CD14-positive monocyte (primary cell): Measurements from ENCODE around the gene CFAP74. TPM values are rescaled to one million over a fixed set of nuclear protein-coding genes. Genes with fewer than 3 reads are reported as not detected.

Experiments
- DNase-seq, 3 donors: peaks; one replicate each; pipeline ENCODE4 v3.0.0-alpha.2; 2011 to 2022
- H2AFZ ChIP-seq: 2 replicates; pipeline ENCODE4 v1.6.0; 2012; ENCODE audit warnings: mild to moderate bottlenecking, low read depth, low read length, inconsistent platforms; ENCODE audit not compliant: insufficient read depth, poor library complexity, severe bottlenecking
- H3K27ac ChIP-seq, 2 donors: 1 replicate in 1 of 2; 2 replicates in 1 of 2; pipeline ENCODE4 v1.5.1; 2012 to 2013; ENCODE audit warnings: low read length in 2 of 2, control low read depth in 1 of 2, inconsistent platforms in 1 of 2, low read depth in 1 of 2, mild to moderate bottlenecking in 1 of 2
- H3K27me3 ChIP-seq, 2 donors: one replicate each; pipeline versions ENCODE4 v1.6.0 to v1.6.1; 2011 to 2013; ENCODE audit warnings: low read length in 2 of 2; ENCODE audit not compliant: control insufficient read depth in 2 of 2, insufficient read depth in 2 of 2
- H3K36me3 ChIP-seq, 2 donors: replicated peaks in 1 of 2; 1 replicate in 1 of 2; 2 replicates in 1 of 2; pipeline versions ENCODE4 v1.5.1 to v1.6.1; 2012 to 2013; ENCODE audit warnings: low read length in 2 of 2, control low read depth in 1 of 2, inconsistent platforms in 1 of 2, mild to moderate bottlenecking in 1 of 2; ENCODE audit not compliant: insufficient read depth in 2 of 2, control insufficient read depth in 1 of 2
- H3K4me1 ChIP-seq, 2 donors: 1 replicate in 1 of 2; 2 replicates in 1 of 2; pipeline versions ENCODE4 v1.5.1 to v1.6.1; 2012 to 2013; ENCODE audit warnings: low read length in 2 of 2, control low read depth in 1 of 2, inconsistent platforms in 1 of 2, mild to moderate bottlenecking in 1 of 2, moderate library complexity in 1 of 2; ENCODE audit not compliant: insufficient read depth in 2 of 2, control insufficient read depth in 1 of 2
- H3K4me2 ChIP-seq: replicated peaks from 2 replicates; pipeline ENCODE3; 2012; ENCODE audit warnings: low read length, moderate library complexity, mild to moderate bottlenecking; ENCODE audit not compliant: poor library complexity, severe bottlenecking; ENCODE audit errors: extremely low read depth
- H3K4me3 ChIP-seq, 3 experiments: fragments of 200-600 bp in 1 of 3; sonication (generic) in 1 of 3; replicated peaks in 1 of 3; 1 replicate in 2 of 3; 2 replicates in 1 of 3; pipeline ENCODE4 v1.5.1; 2011 to 2013; ENCODE audit warnings: low read length in 3 of 3, mild to moderate bottlenecking in 3 of 3, control low read depth in 2 of 3, low read depth in 2 of 3, inconsistent platforms in 1 of 3, moderate library complexity in 1 of 3
- H3K79me2 ChIP-seq: 2 replicates; pipeline ENCODE4 v1.6.0; 2012; ENCODE audit warnings: mild to moderate bottlenecking, control low read depth, inconsistent platforms, low read length, moderate library complexity; ENCODE audit not compliant: insufficient read depth
- H3K9ac ChIP-seq: 2 replicates; pipeline ENCODE4 v1.6.0; 2017; ENCODE audit warnings: low read length, mild to moderate bottlenecking; ENCODE audit not compliant: insufficient read depth, poor library complexity, severe bottlenecking
- H3K9me3 ChIP-seq, 2 donors: replicated peaks in 1 of 2; 1 replicate in 1 of 2; 2 replicates in 1 of 2; pipeline versions ENCODE4 v1.5.1 to v1.6.1; 2012 to 2013; ENCODE audit warnings: low read length in 2 of 2, control low read depth in 1 of 2; ENCODE audit not compliant: control insufficient read depth in 1 of 2, insufficient read depth in 1 of 2
- H4K20me1 ChIP-seq: 2 replicates; pipeline ENCODE4 v1.6.0; 2012; ENCODE audit warnings: mild to moderate bottlenecking, low read length, control low read depth, moderate library complexity; ENCODE audit not compliant: insufficient read depth
- H3K27ac Mint-ChIP-seq, 7 donors: one replicate each; pipeline ENCODE4 v1.8.0; 2020; ENCODE audit warnings: mild to moderate bottlenecking in 7 of 7, mixed read lengths in 7 of 7, moderate library complexity in 6 of 7, inconsistent platforms in 2 of 7
- H3K27me3 Mint-ChIP-seq, 3 donors: one replicate each; pipeline ENCODE4 v1.8.0; 2021 to 2022; ENCODE audit warnings: low read depth in 3 of 3, mild to moderate bottlenecking in 3 of 3, mixed read lengths in 3 of 3, moderate library complexity in 3 of 3, inconsistent platforms in 1 of 3
- H3K36me3 Mint-ChIP-seq, 2 donors: one replicate each; pipeline ENCODE4 v1.8.0; 2020; ENCODE audit warnings: mixed read lengths in 2 of 2, inconsistent platforms in 1 of 2, mild to moderate bottlenecking in 1 of 2
- H3K4me1 Mint-ChIP-seq: one replicate; pipeline ENCODE4 v1.8.0; 2020; ENCODE audit warnings: mild to moderate bottlenecking, mixed read lengths
- H3K4me3 Mint-ChIP-seq, 2 donors: one replicate each; pipeline ENCODE4 v1.8.0; 2020; ENCODE audit warnings: mild to moderate bottlenecking in 2 of 2, mixed read lengths in 2 of 2, moderate library complexity in 1 of 2
- H3K9me3 Mint-ChIP-seq, 7 donors: one replicate each; pipeline ENCODE4 v1.8.0; 2020 to 2022; ENCODE audit warnings: mixed read lengths in 7 of 7, mild to moderate bottlenecking in 6 of 7, moderate library complexity in 6 of 7, inconsistent platforms in 2 of 7
- CTCF ChIP-seq: fragments of 200-600 bp; IDR thresholded peaks from one replicate; pipeline ENCODE4 v1.8.0; 2022; ENCODE audit warnings: antibody characterized with exemption, mild to moderate bottlenecking
- WGBS: methylation state at CpG from one replicate; pipeline ENCODE4 v1.1.5; 2013; ENCODE audit warnings: missing lambda C conversion rate; ENCODE audit not compliant: insufficient coverage; 5-methylcytosine and 5-hydroxymethylcytosine counted together
- intact Hi-C, 2 donors: fragments of 100-400 bp; cut with micrococcal nuclease; formaldehyde crosslinking; loops; one replicate each; pipeline versions ENCODE4 v1.15.0 to v1.15.1; 2023
- polyA plus RNA-seq, 3 donors: library from polyadenylated mRNA; depleted of rRNA in 1 of 3; unstranded in 2 of 3; stranded (reverse) in 1 of 3; fragments of 300-500 nt in 2 of 3; fragments of >200 nt in 1 of 3; fragmentation: Illumina TruSeq in 2 of 3; gene quantifications; 1 replicate in 2 of 3; 2 replicates in 1 of 3; pipeline ENCODE4 v1.2.3, GENCODE V29; 2012 to 2021

The CFAP74 gene
- polyA plus RNA-seq, 3 donors, result not detected

DNA sequence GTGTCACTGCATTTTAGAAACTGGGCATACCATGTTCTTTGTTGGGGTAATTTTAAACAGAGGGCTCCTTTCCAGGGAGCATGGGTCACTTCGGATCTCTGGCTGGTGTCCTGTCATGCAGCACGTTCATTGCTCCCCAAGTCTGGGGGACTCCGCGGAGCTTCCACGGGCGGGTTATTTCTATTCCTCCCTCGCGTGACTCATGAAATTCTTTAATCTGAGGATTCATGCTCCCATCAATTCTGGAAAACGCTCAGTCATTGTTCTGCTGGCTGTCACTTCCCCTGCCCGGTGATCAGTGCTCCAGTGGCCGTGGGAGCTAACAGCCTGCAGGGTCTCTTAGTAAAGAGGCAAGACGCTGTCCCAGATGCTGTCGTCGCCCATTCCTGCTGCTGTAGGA is 28.1 kb downstream of the CFAP74 start:
- H3K27me3 Mint-ChIP-seq, result peaks cover 3 to 13% (median 8%) of the 10 kb centered on the region in 3 donors
- peaks cover 2 to 20% of the 10 kb centered on the region in 2 donors for H3K9me3 ChIP-seq
- 36% methylated on average over 14 of the region's 14 CpGs for WGBS
- H4K20me1 ChIP-seq, result no peaks in the 10 kb centered on the region
- DNase-seq, result no peak
- intact Hi-C loops, result no loop called here
- H3K9me3 Mint-ChIP-seq, result peaks cover 9 to 23% (median 16%) of the 10 kb centered on the region in 7 donors
- no peak overlapping the region for H3K27ac Mint-ChIP-seq
- no peaks in the 10 kb centered on the region for H3K27me3 ChIP-seq
- H3K9ac ChIP-seq, result no peak overlapping the region
- H3K4me3 ChIP-seq, result no peak overlapping the region
- no peak overlapping the region for H3K4me2 ChIP-seq
- no peak overlapping the region for H2AFZ ChIP-seq
- no peak overlapping the region for H3K4me3 Mint-ChIP-seq
- H3K36me3 Mint-ChIP-seq, result no peaks in the 10 kb centered on the region
- no peaks in the 10 kb centered on the region for H3K4me1 ChIP-seq
- H3K79me2 ChIP-seq, result no peaks in the 10 kb centered on the region
- no peak overlapping the region for H3K27ac ChIP-seq
- H3K4me1 Mint-ChIP-seq, result peaks cover 3% of the 10 kb centered on the region
- no peaks in the 10 kb centered on the region for H3K36me3 ChIP-seq
- no peak for TF ChIP-seq CTCF

- no peak overlapping the region for H3K9ac ChIP-seq
- H3K4me1 ChIP-seq, result no peaks in the 10 kb centered on the region
- peaks cover 7 to 21% (median 15%) of the 10 kb centered on the region in 7 donors for H3K9me3 Mint-ChIP-seq
- no peaks in the 10 kb centered on the region for H3K27me3 ChIP-seq
- H3K27me3 Mint-ChIP-seq, result peaks cover 4 to 13% (median 8%) of the 10 kb centered on the region in 3 donors
- TF ChIP-seq CTCF, result no peak
- no peaks in the 10 kb centered on the region for H3K36me3 Mint-ChIP-seq
- no peaks in the 10 kb centered on the region for H3K79me2 ChIP-seq
- WGBS, result 90% methylated on average over 18 of the region's 22 CpGs
- H3K27ac ChIP-seq, result no peak overlapping the region
- no peaks in the 10 kb centered on the region for H3K36me3 ChIP-seq
- no peak for DNase-seq
- intact Hi-C loops, result no loop called here
- H2AFZ ChIP-seq, result no peak overlapping the region
- no peak overlapping the region for H3K4me2 ChIP-seq
- H3K4me1 Mint-ChIP-seq, result peaks cover 3% of the 10 kb centered on the region
- peaks cover 0 to 16% of the 10 kb centered on the region in 2 donors for H3K9me3 ChIP-seq
- H4K20me1 ChIP-seq, result no peaks in the 10 kb centered on the region
- H3K27ac Mint-ChIP-seq, result no peak overlapping the region
- H3K4me3 ChIP-seq, result no peak overlapping the region
- no peak overlapping the region for H3K4me3 Mint-ChIP-seq
Measured at GRCh38 chr1:1974834-1975233, 28.8 kb downstream of the CFAP74 start.
